Measurements from ENCODE around the gene OR10G2.
"Not testable (repeated sequence)": the region's sequence is repeated elsewhere in the genome, so short reads cannot be mapped to it uniquely, and the experiment has no call there.

The OR10G2 gene

GRCh38 chr14:21642683-21643082 is 7.9 kb upstream of the OR10G2 start:
- TF ChIP-seq CTCF (IDR thresholded peaks at IDR 0.05; ENCODE audit: extremely low read depth, missing control alignments), result no peak
- DNase-seq (ENCODE audit: low spot score), result no peak

GRCh38 chr14:21631084-21631483 is 3.7 kb downstream of the OR10G2 start:
- no peak for TF ChIP-seq CTCF (IDR thresholded peaks at IDR 0.05; ENCODE audit: extremely low read depth, missing control alignments)
- DNase-seq (ENCODE audit: low spot score), result no peak

- not testable (repeated sequence) for DNase-seq (ENCODE audit: low spot score)
These were observed 4.2 kb downstream of the OR10G2 start for GRCh38 chr14:21630503-21630902.

GRCh38 chr14:21626491-21627230 is 8.1 kb downstream of the OR10G2 start:
- no peak for TF ChIP-seq CTCF (IDR thresholded peaks at IDR 0.05; ENCODE audit: extremely low read depth, missing control alignments)
- no peak for DNase-seq (ENCODE audit: low spot score)

- DNase-seq (ENCODE audit: low spot score), result no peak
- TF ChIP-seq CTCF (IDR thresholded peaks at IDR 0.05; ENCODE audit: extremely low read depth, missing control alignments), result no peak
These were observed 17.1 kb downstream of the OR10G2 start for GRCh38 chr14:21617614-21618013.

GRCh38 chr14:21614240-21614639 is 20.5 kb downstream of the OR10G2 start:
- DNase-seq (ENCODE audit: low spot score), result no peak
- no peak for TF ChIP-seq CTCF (IDR thresholded peaks at IDR 0.05; ENCODE audit: extremely low read depth, missing control alignments)

GRCh38 chr14:21612324-21612723 is 22.4 kb downstream of the OR10G2 start:
- DNase-seq (ENCODE audit: low spot score), result peak; percentile 10
- no peak for TF ChIP-seq CTCF (IDR thresholded peaks at IDR 0.05; ENCODE audit: extremely low read depth, missing control alignments)

- DNase-seq (ENCODE audit: low spot score), result not testable (repeated sequence)
These were observed 32.6 kb downstream of the OR10G2 start for GRCh38 chr14:21602181-21602580.
